Endodermal cell (in vitro differentiated cells): ENCODE results near the gene KCNJ4. TPM values are rescaled to one million over a fixed set of nuclear protein-coding genes. Genes with fewer than 3 reads are reported as not detected.

Experiments
- DNase-seq: peaks from one replicate; pipeline ENCODE4 v3.0.0-alpha.2; 2017
- H3K27ac ChIP-seq: 2 replicates; pipeline ENCODE4 v1.5.1; 2013; ENCODE audit warnings: mild to moderate bottlenecking, low read depth, low read length, moderate library complexity
- H3K27me3 ChIP-seq: 2 replicates; pipeline ENCODE4 v1.6.1; 2013; ENCODE audit warnings: mild to moderate bottlenecking, low read length, moderate library complexity; ENCODE audit not compliant: insufficient read depth, control insufficient read depth, poor library complexity, severe bottlenecking
- H3K36me3 ChIP-seq: 2 replicates; pipeline ENCODE4 v1.7.0; 2013; ENCODE audit warnings: mild to moderate bottlenecking, low read length, moderate library complexity; ENCODE audit not compliant: control insufficient read depth, insufficient read depth
- H3K4me1 ChIP-seq: one replicate; pipeline ENCODE4 v1.7.0; 2013; ENCODE audit warnings: low read length; ENCODE audit not compliant: control insufficient read depth, insufficient read depth
- H3K4me3 ChIP-seq: 2 replicates; pipeline ENCODE4 v1.5.1; 2013; ENCODE audit warnings: mild to moderate bottlenecking, low read length, moderate library complexity
- H3K9ac ChIP-seq: 2 replicates; pipeline ENCODE4 v1.6.1; 2013; ENCODE audit warnings: mild to moderate bottlenecking, low read length, moderate library complexity; ENCODE audit not compliant: poor library complexity, severe bottlenecking; ENCODE audit errors: extremely low read depth
- H3K9me3 ChIP-seq: 2 replicates; pipeline ENCODE4 v1.6.1; 2013; ENCODE audit warnings: mild to moderate bottlenecking, low read length, moderate library complexity; ENCODE audit not compliant: control insufficient read depth
- H3K27ac Mint-ChIP-seq: 2 replicates; pipeline ENCODE4 v1.8.0; 2020; ENCODE audit warnings: mixed read lengths
- H3K27me3 Mint-ChIP-seq: 2 replicates; pipeline ENCODE4 v1.8.0; 2021; ENCODE audit warnings: mild to moderate bottlenecking, mixed read lengths; ENCODE audit not compliant: insufficient read depth
- H3K36me3 Mint-ChIP-seq: 2 replicates; pipeline ENCODE4 v1.8.0; 2020; ENCODE audit warnings: low read depth, mixed read lengths
- H3K4me1 Mint-ChIP-seq: 2 replicates; pipeline ENCODE4 v1.8.0; 2020; ENCODE audit warnings: mixed read lengths
- H3K4me3 Mint-ChIP-seq: 2 replicates; pipeline ENCODE4 v1.8.0; 2020; ENCODE audit warnings: mild to moderate bottlenecking, moderate library complexity, mixed read lengths
- H3K9me3 Mint-ChIP-seq: 2 replicates; pipeline ENCODE4 v1.8.0; 2020; ENCODE audit warnings: mild to moderate bottlenecking, mixed read lengths
- WGBS, 2 experiments: methylation state at CpG; one replicate each; pipeline versions ENCODE4 v1.1.5 to v1.1.7; 2013; ENCODE audit warnings: missing lambda C conversion rate in 2 of 2, mixed read lengths in 1 of 2; ENCODE audit not compliant: insufficient coverage in 1 of 2, insufficient read length in 1 of 2; 5-methylcytosine and 5-hydroxymethylcytosine counted together
- total RNA-seq, 2 donors: library from RNA; stranded (reverse); fragmentation: NEBNext Ultra II Directional in 1 of 2; extraction: Animal tissue kit (Norgen Biotek cat#: 25700) in 1 of 2; gene quantifications; 2 replicates in 1 of 2; 3 replicates in 1 of 2; pipeline ENCODE4 v1.2.1, GENCODE V29; 2021
- TF ChIP-seq, protein P1 (sequence below): fragments of 200-600 bp; sonication (generic); conservative IDR thresholded peaks from 2 replicates; pipeline ENCODE4 v1.5.0; 2021; ENCODE audit warnings: antibody characterized with exemption, mild to moderate bottlenecking

Gene KCNJ4
- total RNA-seq, 2 donors from 2014 or later = 0.37 to 1.4 TPM

- WGBS, 2 experiments = 100% methylated on average over 1 of the region's 1 CpG; no CpG with 5 or more reads in 1 of the 2 experiments
- no peaks in the 10 kb centered on the region for H3K4me1 ChIP-seq
- no peak overlapping the region for H3K27ac Mint-ChIP-seq
These were observed 22.7 kb downstream of the KCNJ4 start for GRCh38 chr22:38432264-38432663.

DNA sequence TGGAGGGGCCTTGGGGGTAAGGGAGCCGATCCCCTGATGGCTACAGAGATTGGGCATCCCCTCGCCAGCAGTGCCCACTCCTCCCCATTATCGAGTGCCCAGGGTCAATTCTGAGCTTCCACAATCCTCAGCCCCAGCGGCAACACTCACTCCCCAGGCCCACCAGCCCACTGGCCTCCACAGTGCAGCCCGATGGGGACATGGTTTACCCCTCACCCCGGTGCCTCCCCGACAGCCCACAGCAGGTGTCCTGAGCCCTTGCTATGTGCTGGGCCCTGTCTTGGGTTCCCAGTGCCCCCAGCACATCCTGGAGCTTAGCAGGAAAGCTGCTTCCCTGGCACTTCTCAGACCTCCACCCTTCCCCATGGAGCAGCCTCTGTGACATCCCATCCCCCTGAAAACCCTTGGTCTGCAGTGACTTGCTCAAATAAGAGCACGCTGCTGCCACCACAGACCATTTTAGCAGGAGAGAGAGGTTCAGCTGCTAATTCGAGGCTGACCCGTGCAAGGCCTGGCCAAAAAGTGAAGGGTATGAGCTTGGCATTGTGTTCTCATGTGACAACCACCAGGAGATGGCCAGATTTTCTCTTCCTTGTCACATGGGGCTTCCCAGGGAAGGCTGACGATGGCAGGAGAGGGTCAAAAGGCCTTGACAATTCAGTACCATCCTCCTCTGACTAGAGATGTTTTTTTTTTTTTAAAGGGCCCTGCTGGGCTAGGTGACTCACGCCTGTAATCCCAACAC is 23.6 kb downstream of the KCNJ4 start:
- H3K4me1 Mint-ChIP-seq = no peaks in the 10 kb centered on the region
- Histone ChIP-seq H3K9ac (no peak overlapping the region), H3K4me3 (no peak overlapping the region), H3K9me3 (no peaks in the 10 kb centered on the region), H3K4me1 (no peaks in the 10 kb centered on the region), H3K36me3 (no peaks in the 10 kb centered on the region), H3K27ac (peak overlapping the region; percentile 53), H3K27me3 (no peaks in the 10 kb centered on the region)
- TF ChIP-seq, protein P1, sequence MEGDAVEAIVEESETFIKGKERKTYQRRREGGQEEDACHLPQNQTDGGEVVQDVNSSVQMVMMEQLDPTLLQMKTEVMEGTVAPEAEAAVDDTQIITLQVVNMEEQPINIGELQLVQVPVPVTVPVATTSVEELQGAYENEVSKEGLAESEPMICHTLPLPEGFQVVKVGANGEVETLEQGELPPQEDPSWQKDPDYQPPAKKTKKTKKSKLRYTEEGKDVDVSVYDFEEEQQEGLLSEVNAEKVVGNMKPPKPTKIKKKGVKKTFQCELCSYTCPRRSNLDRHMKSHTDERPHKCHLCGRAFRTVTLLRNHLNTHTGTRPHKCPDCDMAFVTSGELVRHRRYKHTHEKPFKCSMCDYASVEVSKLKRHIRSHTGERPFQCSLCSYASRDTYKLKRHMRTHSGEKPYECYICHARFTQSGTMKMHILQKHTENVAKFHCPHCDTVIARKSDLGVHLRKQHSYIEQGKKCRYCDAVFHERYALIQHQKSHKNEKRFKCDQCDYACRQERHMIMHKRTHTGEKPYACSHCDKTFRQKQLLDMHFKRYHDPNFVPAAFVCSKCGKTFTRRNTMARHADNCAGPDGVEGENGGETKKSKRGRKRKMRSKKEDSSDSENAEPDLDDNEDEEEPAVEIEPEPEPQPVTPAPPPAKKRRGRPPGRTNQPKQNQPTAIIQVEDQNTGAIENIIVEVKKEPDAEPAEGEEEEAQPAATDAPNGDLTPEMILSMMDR = no peak
- WGBS, 2 experiments = 79 to 84% methylated on average over 9 to 12 of the region's 12 CpGs
- no peak overlapping the region for H3K4me3 Mint-ChIP-seq
- peak; percentile 66 for DNase-seq
- H3K27me3 Mint-ChIP-seq = peaks cover 7% of the 10 kb centered on the region
- no peaks in the 10 kb centered on the region for H3K36me3 Mint-ChIP-seq
- H3K27ac Mint-ChIP-seq = peak overlapping the region; percentile 65
- H3K9me3 Mint-ChIP-seq = no peaks in the 10 kb centered on the region

More at GRCh38 chr22:38432264-38432663, 22.7 kb downstream of the KCNJ4 start:
- Mint-ChIP-seq H3K4me1 (no peaks in the 10 kb centered on the region), H3K4me3 (no peak overlapping the region), H3K9me3 (no peaks in the 10 kb centered on the region), H3K27me3 (peaks cover 7% of the 10 kb centered on the region), H3K36me3 (no peaks in the 10 kb centered on the region)
- Histone ChIP-seq H3K27me3 (no peaks in the 10 kb centered on the region), H3K27ac (no peak overlapping the region), H3K9ac (no peak overlapping the region), H3K4me3 (no peak overlapping the region), H3K9me3 (no peaks in the 10 kb centered on the region), H3K36me3 (no peaks in the 10 kb centered on the region)
- TF ChIP-seq, protein P1 = no peak
- DNase-seq = no peak

DNA sequence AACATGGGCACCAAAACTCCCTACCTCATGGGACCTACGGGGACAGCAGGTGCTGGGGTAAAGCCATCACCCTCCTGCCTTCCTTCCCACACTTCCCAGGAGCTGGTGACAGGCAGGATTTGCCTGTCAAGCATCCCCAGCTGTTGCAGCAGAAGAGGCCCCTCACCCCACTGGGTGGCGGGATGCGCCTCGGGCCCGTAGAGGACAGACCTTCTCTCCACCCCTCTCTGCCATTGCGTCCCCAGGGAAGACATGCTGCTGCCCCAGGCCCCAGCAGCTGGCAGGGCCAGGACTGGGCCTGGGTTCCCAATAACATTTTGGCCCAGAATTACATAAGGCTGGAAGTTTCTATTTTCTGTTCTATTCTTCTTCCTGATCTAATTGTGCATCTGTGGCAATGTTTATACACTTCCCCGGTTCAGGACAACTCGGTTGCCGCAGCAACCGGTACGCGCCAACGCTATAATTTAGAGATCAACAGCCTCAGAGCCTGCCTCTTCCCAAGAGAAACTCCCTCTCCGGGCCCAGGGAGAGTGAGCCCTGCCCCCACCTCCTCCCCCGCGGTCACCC is 25.4 kb downstream of the KCNJ4 start:
- no peaks in the 10 kb centered on the region for H3K9me3 Mint-ChIP-seq

More for the DNA sequence above, 25.4 kb downstream of the KCNJ4 start:
- 79 to 88% methylated on average over 9 to 16 of the region's 16 CpGs for WGBS, 2 experiments
- H3K27ac Mint-ChIP-seq = no peak overlapping the region
- Histone ChIP-seq H3K4me1 (no peaks in the 10 kb centered on the region), H3K27me3 (no peaks in the 10 kb centered on the region), H3K36me3 (no peaks in the 10 kb centered on the region), H3K4me3 (no peak overlapping the region), H3K9ac (no peak overlapping the region), H3K27ac (peak overlapping the region; percentile 49), H3K9me3 (no peaks in the 10 kb centered on the region)
- no peaks in the 10 kb centered on the region for H3K4me1 Mint-ChIP-seq
- H3K4me3 Mint-ChIP-seq = no peak overlapping the region
- no peak for DNase-seq
- TF ChIP-seq, protein P1 = no peak
- H3K27me3 Mint-ChIP-seq = peaks cover 7% of the 10 kb centered on the region
- no peaks in the 10 kb centered on the region for H3K36me3 Mint-ChIP-seq
